ENCODE measurements around the gene PLXNA4. TPM values are rescaled to one million over a fixed set of nuclear protein-coding genes. Genes with fewer than 3 reads are reported as not detected.

Gene PLXNA4
- total RNA-seq, 3 donors from 2014 or later = 0.08 to 0.38 (median 0.08) TPM

GRCh38 chr7:132347858-132348257, 228.4 kb downstream of the PLXNA4 start:
- ATAC-seq = no peak
- H3K4me1 Mint-ChIP-seq (ENCODE audit: low read depth) = no peaks in the 10 kb centered on the region
- peaks cover 17% of the 10 kb centered on the region for H3K27me3 Mint-ChIP-seq (ENCODE audit: low read depth)
- no peaks in the 10 kb centered on the region for H3K9me3 Mint-ChIP-seq
- no peak overlapping the region for H3K4me3 Mint-ChIP-seq
- no peak for DNase-seq
- H3K36me3 Mint-ChIP-seq (ENCODE audit: insufficient read depth) = no peaks in the 10 kb centered on the region

- Mint-ChIP-seq H3K36me3 (ENCODE audit: insufficient read depth) (no peaks in the 10 kb centered on the region), H3K27me3 (ENCODE audit: low read depth) (peaks cover 9% of the 10 kb centered on the region), H3K4me3 (no peak overlapping the region), H3K4me1 (ENCODE audit: low read depth) (no peaks in the 10 kb centered on the region), H3K9me3 (no peaks in the 10 kb centered on the region)
- DNase-seq (no peak), ATAC-seq (no peak)
Measured at GRCh38 chr7:132347123-132347522, 229.1 kb downstream of the PLXNA4 start.

DNA sequence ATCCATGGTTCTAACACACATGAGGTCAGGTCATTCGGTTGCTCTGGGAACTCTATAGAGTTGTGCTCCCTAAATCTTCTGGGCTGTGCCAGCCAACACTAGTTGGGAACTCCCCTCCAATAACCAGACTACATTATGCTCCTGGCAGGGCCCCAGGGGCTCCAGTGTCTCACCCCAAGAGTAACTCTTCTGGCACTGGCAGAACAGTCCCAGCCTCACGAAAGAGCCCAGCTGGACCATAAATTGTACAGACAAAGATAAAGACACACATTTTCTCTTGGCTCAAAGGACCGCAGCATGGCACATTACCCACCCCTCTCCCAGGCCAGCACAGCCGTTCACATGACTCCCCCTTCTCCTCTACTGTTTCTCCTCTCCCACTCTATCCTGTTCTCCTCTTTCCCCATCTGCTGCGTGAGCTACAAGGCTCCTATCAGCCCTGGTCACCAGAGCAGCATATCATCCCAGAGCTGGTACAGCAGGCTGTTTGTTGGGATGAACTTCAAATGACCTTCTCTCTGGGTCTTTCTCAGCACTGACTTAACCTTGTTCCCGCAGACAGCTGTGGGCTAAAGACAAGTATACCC, 230.6 kb downstream of the PLXNA4 start:
- H3K27me3 Mint-ChIP-seq (ENCODE audit: low read depth) = peaks cover 5% of the 10 kb centered on the region
- ATAC-seq = no peak
- no peak overlapping the region for H3K4me3 Mint-ChIP-seq
- no peak for DNase-seq
- no peaks in the 10 kb centered on the region for H3K36me3 Mint-ChIP-seq (ENCODE audit: insufficient read depth)
- no peaks in the 10 kb centered on the region for H3K9me3 Mint-ChIP-seq
- no peaks in the 10 kb centered on the region for H3K4me1 Mint-ChIP-seq (ENCODE audit: low read depth)

GRCh38 chr7:132345030-132345429, 231.2 kb downstream of the PLXNA4 start:
- no peak overlapping the region for H3K4me3 Mint-ChIP-seq
- no peaks in the 10 kb centered on the region for H3K36me3 Mint-ChIP-seq (ENCODE audit: insufficient read depth)
- peaks cover 5% of the 10 kb centered on the region for H3K27me3 Mint-ChIP-seq (ENCODE audit: low read depth)
- DNase-seq (no peak), ATAC-seq (no peak)
- H3K4me1 Mint-ChIP-seq (ENCODE audit: low read depth) = no peaks in the 10 kb centered on the region
- no peaks in the 10 kb centered on the region for H3K9me3 Mint-ChIP-seq

DNA sequence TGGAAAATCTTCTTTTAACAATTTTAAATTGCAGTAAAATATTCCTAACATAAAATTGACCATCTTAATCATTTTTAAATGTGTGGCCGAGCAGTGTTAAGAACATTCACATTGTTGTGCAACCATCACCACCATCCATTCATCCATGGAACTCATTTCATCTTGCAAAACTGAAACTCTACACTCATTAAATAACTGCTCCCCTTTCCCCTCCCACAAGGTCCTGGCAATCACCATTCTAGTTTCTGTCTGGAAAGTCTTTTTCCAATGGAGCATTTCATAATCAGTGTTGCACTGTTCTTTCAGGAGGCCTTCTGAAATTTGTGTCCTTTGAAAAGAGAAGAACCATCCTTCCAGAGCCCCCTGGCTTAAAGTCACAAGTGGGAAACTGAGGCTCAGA, 233.1 kb downstream of the PLXNA4 start:
- peaks cover 5% of the 10 kb centered on the region for H3K27me3 Mint-ChIP-seq (ENCODE audit: low read depth)
- DNase-seq (no peak), ATAC-seq (no peak)
- H3K4me1 Mint-ChIP-seq (ENCODE audit: low read depth) = no peaks in the 10 kb centered on the region
- no peaks in the 10 kb centered on the region for H3K9me3 Mint-ChIP-seq
- H3K36me3 Mint-ChIP-seq (ENCODE audit: insufficient read depth) = no peaks in the 10 kb centered on the region
- no peak overlapping the region for H3K4me3 Mint-ChIP-seq

- DNase-seq = no peak
- H3K27me3 Mint-ChIP-seq (ENCODE audit: low read depth) = peaks cover 5% of the 10 kb centered on the region
- H3K36me3 Mint-ChIP-seq (ENCODE audit: insufficient read depth) = no peaks in the 10 kb centered on the region
- no peaks in the 10 kb centered on the region for H3K4me1 Mint-ChIP-seq (ENCODE audit: low read depth)
- ATAC-seq = no peak
- no peaks in the 10 kb centered on the region for H3K9me3 Mint-ChIP-seq
- H3K4me3 Mint-ChIP-seq = no peak overlapping the region
Measured at GRCh38 chr7:132337450-132338080, 238.7 kb downstream of the PLXNA4 start.

GRCh38 chr7:132336797-132337196, 239.5 kb downstream of the PLXNA4 start:
- DNase-seq = no peak
- H3K4me3 Mint-ChIP-seq = no peak overlapping the region
- no peaks in the 10 kb centered on the region for H3K4me1 Mint-ChIP-seq (ENCODE audit: low read depth)
- no peaks in the 10 kb centered on the region for H3K36me3 Mint-ChIP-seq (ENCODE audit: insufficient read depth)
- ATAC-seq = no peak
- H3K27me3 Mint-ChIP-seq (ENCODE audit: low read depth) = peaks cover 5% of the 10 kb centered on the region
- no peaks in the 10 kb centered on the region for H3K9me3 Mint-ChIP-seq

DNA sequence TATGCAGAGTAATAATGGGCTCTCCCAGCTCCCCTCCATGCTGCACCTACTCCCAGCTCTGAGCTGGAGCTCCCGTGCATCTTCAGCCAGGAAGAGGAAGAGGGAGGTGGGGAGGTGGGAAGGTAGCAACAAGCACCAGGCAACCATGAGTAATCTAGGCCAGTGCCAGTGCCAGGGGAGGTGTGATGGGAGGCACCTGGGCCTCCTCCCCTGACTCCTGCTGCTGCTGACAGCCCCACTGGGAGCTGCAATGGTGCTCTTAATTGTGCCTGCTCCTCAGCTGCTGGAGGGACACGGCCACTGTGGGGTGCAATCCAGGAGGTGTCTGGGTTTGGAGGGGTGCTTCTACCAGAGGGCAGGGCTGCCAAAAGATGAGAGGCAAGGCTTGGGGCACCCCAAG, 243.0 kb downstream of the PLXNA4 start:
- Mint-ChIP-seq H3K4me3 (no peak overlapping the region), H3K9me3 (no peaks in the 10 kb centered on the region), H3K4me1 (ENCODE audit: low read depth) (no peaks in the 10 kb centered on the region), H3K27me3 (ENCODE audit: low read depth) (peaks cover 5% of the 10 kb centered on the region), H3K36me3 (ENCODE audit: insufficient read depth) (no peaks in the 10 kb centered on the region)
- DNase-seq = no peak
- ATAC-seq = no peak

- Mint-ChIP-seq H3K4me3 (no peak overlapping the region), H3K4me1 (ENCODE audit: low read depth) (no peaks in the 10 kb centered on the region), H3K27me3 (ENCODE audit: low read depth) (peaks cover 8% of the 10 kb centered on the region), H3K36me3 (ENCODE audit: insufficient read depth) (no peaks in the 10 kb centered on the region), H3K9me3 (no peaks in the 10 kb centered on the region)
- DNase-seq = no peak
- no peak for ATAC-seq
Measured at GRCh38 chr7:132328760-132329159, 247.5 kb downstream of the PLXNA4 start.

- peaks cover 8% of the 10 kb centered on the region for H3K27me3 Mint-ChIP-seq (ENCODE audit: low read depth)
- H3K36me3 Mint-ChIP-seq (ENCODE audit: insufficient read depth) = no peaks in the 10 kb centered on the region
- ATAC-seq (no peak), DNase-seq (no peak)
- no peak overlapping the region for H3K4me3 Mint-ChIP-seq
- no peaks in the 10 kb centered on the region for H3K4me1 Mint-ChIP-seq (ENCODE audit: low read depth)
- no peaks in the 10 kb centered on the region for H3K9me3 Mint-ChIP-seq
Measured at GRCh38 chr7:132328047-132328620, 248.1 kb downstream of the PLXNA4 start.

DNA sequence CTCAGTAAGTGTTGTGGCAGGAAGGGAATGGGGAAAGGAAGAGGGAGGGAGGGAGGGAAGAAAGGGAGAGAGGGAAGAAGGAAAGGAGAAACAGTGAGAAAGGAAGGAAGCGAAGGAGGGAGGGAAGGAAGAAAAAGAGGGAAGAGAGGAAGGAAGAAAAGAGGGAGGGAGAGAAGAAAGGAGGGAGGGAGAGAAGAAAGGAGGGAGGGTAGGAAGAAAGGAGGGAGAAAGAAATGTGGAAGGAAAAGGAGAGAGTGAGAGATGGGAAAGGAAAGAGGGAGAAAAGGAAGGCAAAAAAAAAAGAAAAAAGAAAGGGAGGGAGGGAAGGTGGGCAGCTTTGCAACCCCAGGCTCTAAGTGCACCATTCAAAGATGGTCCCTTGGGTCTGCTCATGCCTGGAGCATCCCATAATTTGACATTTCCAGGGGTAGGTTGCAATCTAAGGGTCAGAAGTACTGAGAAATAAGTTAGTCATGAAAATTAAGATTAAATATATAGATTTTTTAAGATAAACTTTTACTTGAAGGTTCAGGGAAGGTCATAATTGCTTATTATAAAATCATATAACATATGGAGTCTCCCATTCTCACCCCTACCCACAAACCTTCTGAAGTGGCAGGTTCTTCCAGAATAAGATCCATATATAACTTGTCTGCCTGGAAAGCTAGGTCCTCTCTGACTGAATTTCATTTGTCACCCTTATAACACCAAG, 249.2 kb downstream of the PLXNA4 start:
- ATAC-seq (no peak), DNase-seq (no peak)
- H3K4me1 Mint-ChIP-seq (ENCODE audit: low read depth) = no peaks in the 10 kb centered on the region
- H3K4me3 Mint-ChIP-seq = no peak overlapping the region
- H3K9me3 Mint-ChIP-seq = no peaks in the 10 kb centered on the region
- no peaks in the 10 kb centered on the region for H3K36me3 Mint-ChIP-seq (ENCODE audit: insufficient read depth)
- peaks cover 5% of the 10 kb centered on the region for H3K27me3 Mint-ChIP-seq (ENCODE audit: low read depth)

DNA sequence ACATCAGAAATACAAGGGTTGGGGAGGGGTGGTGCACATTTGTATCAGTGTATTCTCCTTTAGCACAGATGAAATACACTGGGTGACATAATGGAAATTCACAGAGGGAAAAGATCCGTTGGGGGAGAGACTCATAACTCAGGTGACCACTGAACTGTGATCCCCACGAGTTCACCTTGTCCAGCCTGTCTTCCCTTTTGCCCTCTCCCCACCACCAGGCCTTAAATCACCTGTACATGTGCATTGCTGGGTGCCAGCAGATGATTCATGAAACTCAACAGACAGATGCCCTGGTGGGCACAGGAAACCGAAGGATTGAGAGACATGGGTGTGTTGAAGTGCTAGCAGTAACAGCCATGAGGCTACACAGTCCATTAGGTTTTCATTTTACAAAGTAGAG, 253.3 kb downstream of the PLXNA4 start:
- Mint-ChIP-seq H3K27me3 (ENCODE audit: low read depth) (peaks cover 27% of the 10 kb centered on the region), H3K4me3 (no peak overlapping the region), H3K4me1 (ENCODE audit: low read depth) (peaks cover 6% of the 10 kb centered on the region), H3K36me3 (ENCODE audit: insufficient read depth) (no peaks in the 10 kb centered on the region), H3K9me3 (no peaks in the 10 kb centered on the region)
- ATAC-seq (no peak), DNase-seq (no peak)

- no peak for DNase-seq
- no peak overlapping the region for H3K4me3 Mint-ChIP-seq
- ATAC-seq = no peak
- no peaks in the 10 kb centered on the region for H3K36me3 Mint-ChIP-seq (ENCODE audit: insufficient read depth)
- H3K4me1 Mint-ChIP-seq (ENCODE audit: low read depth) = peaks cover 6% of the 10 kb centered on the region
- H3K27me3 Mint-ChIP-seq (ENCODE audit: low read depth) = peaks cover 37% of the 10 kb centered on the region
- H3K9me3 Mint-ChIP-seq = peaks cover 6% of the 10 kb centered on the region
Measured at GRCh38 chr7:132321387-132321786, 254.9 kb downstream of the PLXNA4 start.

DNA sequence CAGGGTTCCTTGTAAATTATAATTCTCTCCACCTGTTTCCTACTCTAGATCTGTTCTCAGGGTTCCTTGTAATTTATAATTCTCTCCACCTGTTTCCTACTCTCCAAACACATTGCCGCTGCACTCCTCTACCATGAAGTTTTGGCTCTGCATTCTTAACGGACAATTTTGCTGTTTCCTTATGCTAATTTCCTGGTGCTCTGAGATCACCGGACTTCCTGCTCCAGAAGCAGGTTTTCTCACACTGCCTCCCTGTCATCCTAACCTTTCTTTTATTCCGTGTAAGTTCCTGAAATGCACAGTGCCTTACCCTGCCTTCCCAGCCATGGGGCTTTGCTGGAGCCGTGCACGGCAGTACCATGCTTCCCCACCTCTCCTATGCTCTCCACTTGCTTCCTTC, 256.8 kb downstream of the PLXNA4 start:
- H3K4me3 Mint-ChIP-seq = no peak overlapping the region
- DNase-seq (no peak), ATAC-seq (no peak)
- H3K27me3 Mint-ChIP-seq (ENCODE audit: low read depth) = peaks cover 33% of the 10 kb centered on the region
- H3K9me3 Mint-ChIP-seq = peaks cover 6% of the 10 kb centered on the region
- peaks cover 6% of the 10 kb centered on the region for H3K4me1 Mint-ChIP-seq (ENCODE audit: low read depth)
- H3K36me3 Mint-ChIP-seq (ENCODE audit: insufficient read depth) = no peaks in the 10 kb centered on the region
